SK-N-SH treated with all-trans-retinoic acid at 6 μM for 48 hours (cell line): ENCODE results near the gene NOS2.

ENCODE experiments used
- ATAC-seq: fragments of 200-7000 bp; cut with Tn5 transposase; 3 replicates; pipeline ENCODE4 v1.9.1; 2020; ENCODE audit warnings: mild to moderate bottlenecking, moderate library complexity
- ARNTL ChIP-seq: fragments of 450-650 bp; formaldehyde crosslinking; IDR thresholded peaks from 2 replicates; pipeline ENCODE4 v1.5.0; 2020; ENCODE audit warnings: low read depth, mild to moderate bottlenecking, moderate library complexity, borderline replicate concordance
- BACH2 ChIP-seq: fragments of 250-450 bp; sonication (Bioruptor Pico); IDR thresholded peaks from 2 replicates; pipeline ENCODE4 v1.9.0; 2021; ENCODE audit warnings: mild to moderate bottlenecking, borderline replicate concordance
- CREB5 ChIP-seq: fragments of 250-450 bp; sonication (Bioruptor Pico); IDR thresholded peaks from 2 replicates; pipeline ENCODE4 v1.5.1; 2020; ENCODE audit warnings: low read depth, mild to moderate bottlenecking, moderate library complexity
- CSDC2 ChIP-seq: fragments of 250-450 bp; sonication (Bioruptor Pico); IDR thresholded peaks from 2 replicates; pipeline ENCODE4 v1.5.0; 2020; ENCODE audit warnings: mild to moderate bottlenecking, moderate library complexity
- CSRNP3 ChIP-seq: fragments of 250-450 bp; sonication (Bioruptor Pico); IDR thresholded peaks from 2 replicates; pipeline ENCODE4 v1.5.1; 2021; ENCODE audit warnings: mild to moderate bottlenecking, moderate library complexity
- ESRRG ChIP-seq: fragments of 250-450 bp; sonication (Bioruptor Pico); IDR thresholded peaks from 2 replicates; pipeline ENCODE4 v1.6.1; 2021; ENCODE audit warnings: mild to moderate bottlenecking
- GLIS3 ChIP-seq: fragments of 250-450 bp; sonication (Bioruptor Pico); IDR thresholded peaks from 2 replicates; pipeline ENCODE4 v1.5.0; 2020; ENCODE audit warnings: mild to moderate bottlenecking, moderate library complexity
- ISL1 ChIP-seq: fragments of 250-450 bp; sonication (Bioruptor Pico); IDR thresholded peaks from 2 replicates; pipeline ENCODE4 v2.1.2; 2022; ENCODE audit warnings: mild to moderate bottlenecking, moderate library complexity
- OSR1 ChIP-seq: fragments of 250-450 bp; sonication (Bioruptor Pico); IDR thresholded peaks from 2 replicates; pipeline ENCODE4 v1.8.0; 2022; ENCODE audit warnings: moderate library complexity, mild to moderate bottlenecking, inconsistent platforms
- POU6F1 ChIP-seq: fragments of 250-450 bp; sonication (Bioruptor Pico); IDR thresholded peaks from 2 replicates; pipeline ENCODE4 v1.8.0; 2021; ENCODE audit warnings: low read depth, mild to moderate bottlenecking, moderate library complexity, borderline replicate concordance
- PPARA ChIP-seq: fragments of 250-450 bp; sonication (Bioruptor Pico); IDR thresholded peaks from 2 replicates; pipeline ENCODE4 v1.5.0; 2020; ENCODE audit warnings: mild to moderate bottlenecking, borderline replicate concordance
- TCF4 ChIP-seq: fragments of 250-450 bp; sonication (Bioruptor Pico); IDR thresholded peaks from 2 replicates; pipeline ENCODE4 v1.8.0; 2021; ENCODE audit warnings: mild to moderate bottlenecking, moderate library complexity, borderline replicate concordance
- TOX ChIP-seq: fragments of 250-450 bp; sonication (Bioruptor Pico); IDR thresholded peaks from 2 replicates; pipeline ENCODE4 v1.8.0; 2021; ENCODE audit warnings: mild to moderate bottlenecking, moderate library complexity, borderline replicate concordance
- TSHZ2 ChIP-seq: fragments of 250-450 bp; sonication (Bioruptor Pico); IDR thresholded peaks from 2 replicates; pipeline ENCODE4 v1.5.0; 2020; ENCODE audit warnings: mild to moderate bottlenecking, moderate library complexity
- ZC3H10 ChIP-seq: fragments of 250-450 bp; sonication (Bioruptor Pico); IDR thresholded peaks from 2 replicates; pipeline ENCODE4 v1.5.1; 2021; ENCODE audit warnings: mild to moderate bottlenecking, moderate library complexity
- ZFP3 ChIP-seq: fragments of 250-450 bp; sonication (Bioruptor Pico); IDR thresholded peaks from 2 replicates; pipeline ENCODE4 v1.5.0; 2020; ENCODE audit warnings: mild to moderate bottlenecking, moderate library complexity
- ZFP30 ChIP-seq: fragments of 450-650 bp; formaldehyde crosslinking; IDR thresholded peaks from 2 replicates; pipeline ENCODE4 v1.5.0; 2022; ENCODE audit warnings: mild to moderate bottlenecking, moderate library complexity
- ZNF565 ChIP-seq: fragments of 450-650 bp; formaldehyde crosslinking; conservative IDR thresholded peaks from 2 replicates; pipeline ENCODE4 v1.5.0; 2020; ENCODE audit warnings: low read depth, mild to moderate bottlenecking, moderate library complexity
- ZNF70 ChIP-seq: fragments of 450-650 bp; formaldehyde crosslinking; IDR thresholded peaks from 2 replicates; pipeline ENCODE4 v1.5.0; 2020; ENCODE audit warnings: mild to moderate bottlenecking, moderate library complexity
- ZNF8 ChIP-seq: fragments of 450-650 bp; formaldehyde crosslinking; IDR thresholded peaks from 2 replicates; pipeline ENCODE4 v1.5.0; 2020; ENCODE audit warnings: mild to moderate bottlenecking, moderate library complexity

NOS2 gene

GRCh38 chr17:27802033-27802432, 1.7 kb upstream of the NOS2 start:
- TF ChIP-seq GLIS3 (CRISPR knock-in tag) (no peak), ZNF565 (CRISPR knock-in tag) (no peak), POU6F1 (no peak), ISL1 (CRISPR knock-in tag) (no peak), ZNF8 (CRISPR knock-in tag) (no peak), CSDC2 (CRISPR knock-in tag) (no peak), ESRRG (no peak), ZFP3 (CRISPR knock-in tag) (peak; percentile 93)
- no peak for ATAC-seq

- ATAC-seq, result no peak
- TF ChIP-seq CSRNP3 (CRISPR knock-in tag) (no peak), ESRRG (no peak), CREB5 (CRISPR knock-in tag) (no peak), ZFP3 (CRISPR knock-in tag) (no peak), ZFP30 (CRISPR knock-in tag) (no peak), BACH2 (no peak), ZNF565 (CRISPR knock-in tag) (no peak), TOX (CRISPR knock-in tag) (no peak), TCF4 (CRISPR knock-in tag) (no peak), TSHZ2 (CRISPR knock-in tag) (no peak), ARNTL (CRISPR knock-in tag) (no peak), OSR1 (CRISPR knock-in tag) (no peak), PPARA (CRISPR knock-in tag) (no peak), ZNF8 (CRISPR knock-in tag) (no peak)
- TF ChIP-seq, all 23 proteins: peak for 0
Measured at GRCh38 chr17:27798376-27798775, 2.0 kb downstream of the NOS2 start.

GRCh38 chr17:27797390-27798091, 2.8 kb downstream of the NOS2 start:
- no peak for TF ChIP-seq ZFP30 (CRISPR knock-in tag)
- TF ChIP-seq BACH2, result no peak
- no peak for TF ChIP-seq ZNF70 (CRISPR knock-in tag)
- no peak for TF ChIP-seq ZNF8 (CRISPR knock-in tag)
- TF ChIP-seq CREB5 (CRISPR knock-in tag), result no peak
- no peak for TF ChIP-seq ZFP3 (CRISPR knock-in tag)
- TF ChIP-seq TCF4 (CRISPR knock-in tag), result no peak
- TF ChIP-seq ZC3H10 (CRISPR knock-in tag), result no peak
- no peak for TF ChIP-seq CSDC2 (CRISPR knock-in tag)
- TF ChIP-seq ZNF565 (CRISPR knock-in tag), result no peak
- no peak for TF ChIP-seq PPARA (CRISPR knock-in tag)
- no peak for TF ChIP-seq GLIS3 (CRISPR knock-in tag)
- ATAC-seq, result no peak
